GM03348 (cell line): ENCODE data around the gene SEMA3B.
A peak's percentile ranks its signal among the peaks of the same experiment; 100 is the strongest.
"Not testable (repeated sequence)": the region's sequence is repeated elsewhere in the genome, so short reads cannot be mapped to it uniquely, and the experiment has no call there.

ENCODE experiments used
- DNase-seq: peaks from one replicate; pipeline ENCODE4 v3.0.0; 2012; ENCODE audit warnings: low spot score

Gene SEMA3B

DNA sequence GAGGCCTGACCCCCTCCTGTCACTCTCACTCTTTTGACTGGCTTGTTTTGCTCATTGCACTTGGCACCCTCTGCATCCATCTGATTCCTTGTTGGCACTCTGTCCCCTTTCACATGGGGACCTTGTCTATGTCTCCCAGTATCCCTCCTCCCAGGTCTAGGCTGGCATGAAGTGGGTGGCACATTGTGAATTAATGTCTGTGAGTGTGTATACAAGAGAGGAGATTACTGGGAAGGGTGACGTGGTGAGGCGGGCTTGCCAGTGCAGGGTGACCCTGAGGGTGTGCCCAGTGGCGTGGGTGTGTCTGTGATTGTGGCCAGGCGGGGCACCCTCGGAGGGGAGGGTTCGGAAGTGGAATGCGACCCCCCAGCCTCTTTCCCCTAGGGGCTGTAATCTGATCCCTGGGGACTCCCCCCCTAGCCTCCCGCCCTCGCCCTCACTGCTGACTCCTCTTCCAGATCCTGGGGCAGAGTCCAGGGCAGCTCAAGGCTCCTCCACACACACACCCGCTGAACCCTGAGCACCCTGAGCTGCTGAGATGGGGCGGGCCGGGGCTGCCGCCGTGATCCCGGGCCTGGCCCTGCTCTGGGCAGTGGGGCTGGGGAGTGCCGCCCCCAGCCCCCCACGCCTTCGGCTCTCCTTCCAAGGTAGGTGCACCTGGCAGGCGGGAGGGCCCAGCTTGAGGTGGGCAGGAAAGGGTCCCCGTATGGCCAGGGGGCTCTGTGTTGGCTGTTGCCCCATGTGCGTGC is at the start of gene SEMA3B:
Gene SEMA3B, plus strand, starts transcription at position 445 of the 749 bp plus-strand sequence. Its CDS starts 94 bp downstream, at position 539.
- peak; percentile 79 for DNase-seq

DNA sequence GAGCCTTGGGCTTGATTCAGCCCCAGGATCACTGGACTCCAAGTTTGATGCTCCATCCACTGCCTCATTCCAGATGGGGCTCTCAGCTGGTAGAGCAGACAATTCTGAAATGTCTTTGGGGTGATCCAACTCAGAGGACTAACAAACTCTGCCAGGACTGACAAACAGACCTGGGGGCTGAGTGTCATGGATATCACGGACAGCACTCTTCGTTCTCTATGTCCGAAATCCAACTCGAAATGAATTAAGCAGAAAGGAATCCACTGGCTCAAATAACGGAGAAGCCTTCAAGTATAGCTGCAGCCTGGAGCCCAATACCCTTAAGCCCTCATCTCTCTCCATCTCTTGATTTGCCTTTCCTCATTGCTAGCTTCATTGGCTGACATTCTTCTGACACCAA is 49.7 kb upstream of the SEMA3B start:
- no peak for DNase-seq

- no peak for DNase-seq
These were observed 48.8 kb upstream of the SEMA3B start for GRCh38 chr3:50220109-50220508.

DNA sequence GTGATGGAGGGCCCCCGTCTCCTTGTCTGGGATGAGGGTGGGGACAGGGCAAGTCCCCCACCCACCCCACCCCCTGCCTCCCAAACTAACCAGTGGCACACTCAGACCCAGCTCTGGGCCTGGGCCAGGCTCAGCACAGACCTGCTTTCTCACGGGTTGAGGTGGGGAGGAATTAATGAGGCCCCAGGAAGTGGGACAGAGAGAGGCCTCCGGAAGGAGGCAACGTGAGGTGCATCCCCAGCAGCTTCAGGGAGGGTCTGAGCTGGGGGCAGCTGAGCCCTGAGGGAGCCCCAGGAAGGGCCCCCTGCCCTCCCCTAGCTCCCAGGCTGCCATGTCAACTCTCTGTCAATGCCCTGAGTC is 47.9 kb upstream of the SEMA3B start:
- DNase-seq, result no peak

DNA sequence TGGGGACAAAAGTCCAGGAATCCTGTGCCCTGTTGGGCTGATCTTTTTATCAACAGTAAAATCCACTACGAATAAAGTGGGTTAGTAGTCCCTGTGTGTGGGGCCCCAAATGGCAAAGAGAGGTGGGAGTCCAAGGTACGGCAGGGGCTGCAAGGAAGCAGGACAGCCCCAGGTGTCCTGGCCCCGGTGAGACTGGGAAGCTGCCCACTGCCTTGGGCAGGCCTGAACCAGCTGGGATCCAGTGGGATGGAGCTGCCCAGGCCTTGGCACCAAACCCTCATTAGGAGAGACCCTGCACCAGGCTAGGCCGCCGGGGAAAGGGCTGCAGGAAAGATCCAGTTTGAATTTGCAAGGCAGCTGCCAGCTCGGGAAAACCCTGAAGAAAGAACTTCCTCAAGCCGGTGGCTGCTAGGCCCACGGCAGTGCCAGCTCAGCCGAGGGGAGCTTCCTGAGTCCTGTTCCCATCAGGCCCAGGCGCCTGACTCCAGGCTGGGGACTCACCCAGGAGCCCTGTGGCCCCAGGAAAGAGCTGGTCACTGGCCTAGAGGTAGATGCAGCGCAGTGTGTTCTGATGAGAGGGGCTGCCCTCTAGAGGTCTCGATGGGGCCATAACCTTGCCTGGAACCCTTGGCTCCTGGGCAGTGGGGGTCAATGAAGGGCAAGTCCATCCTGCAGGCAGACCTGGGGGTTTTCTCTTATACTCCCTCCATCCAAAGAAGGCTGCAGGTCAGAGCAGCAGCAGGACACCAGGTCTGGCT is 47.4 kb upstream of the SEMA3B start:
- DNase-seq, result no peak

GRCh38 chr3:50222169-50222528 is 46.8 kb upstream of the SEMA3B start:
- DNase-seq, result no peak

GRCh38 chr3:50224639-50225038 is 44.3 kb upstream of the SEMA3B start:
- DNase-seq, result no peak

DNA sequence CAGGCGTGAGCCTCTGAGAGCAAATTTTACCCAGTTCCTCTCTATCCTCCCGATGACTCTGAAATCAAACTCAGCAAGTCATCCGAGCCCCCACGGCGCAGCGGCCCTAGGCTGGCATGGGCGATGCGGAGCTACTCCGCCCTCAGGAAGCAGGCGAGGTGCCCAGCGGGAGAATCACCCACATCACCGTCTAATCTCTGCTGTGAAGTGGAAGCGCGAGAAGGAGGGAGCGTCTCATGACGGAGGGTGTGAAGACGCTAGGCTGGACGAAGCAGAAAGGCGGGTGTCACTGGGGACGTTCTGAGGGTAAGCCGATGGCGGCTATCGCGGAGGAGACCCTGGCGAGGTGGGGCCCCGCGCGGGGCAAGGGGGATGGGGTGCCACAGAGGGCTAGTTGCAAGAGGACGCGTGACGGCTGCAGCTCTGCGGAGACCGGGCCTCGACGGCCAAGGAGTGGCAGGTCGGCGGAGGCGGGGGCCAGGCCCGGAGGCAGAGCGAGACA is 42.0 kb upstream of the SEMA3B start:
- DNase-seq, result peak; percentile 61

DNA sequence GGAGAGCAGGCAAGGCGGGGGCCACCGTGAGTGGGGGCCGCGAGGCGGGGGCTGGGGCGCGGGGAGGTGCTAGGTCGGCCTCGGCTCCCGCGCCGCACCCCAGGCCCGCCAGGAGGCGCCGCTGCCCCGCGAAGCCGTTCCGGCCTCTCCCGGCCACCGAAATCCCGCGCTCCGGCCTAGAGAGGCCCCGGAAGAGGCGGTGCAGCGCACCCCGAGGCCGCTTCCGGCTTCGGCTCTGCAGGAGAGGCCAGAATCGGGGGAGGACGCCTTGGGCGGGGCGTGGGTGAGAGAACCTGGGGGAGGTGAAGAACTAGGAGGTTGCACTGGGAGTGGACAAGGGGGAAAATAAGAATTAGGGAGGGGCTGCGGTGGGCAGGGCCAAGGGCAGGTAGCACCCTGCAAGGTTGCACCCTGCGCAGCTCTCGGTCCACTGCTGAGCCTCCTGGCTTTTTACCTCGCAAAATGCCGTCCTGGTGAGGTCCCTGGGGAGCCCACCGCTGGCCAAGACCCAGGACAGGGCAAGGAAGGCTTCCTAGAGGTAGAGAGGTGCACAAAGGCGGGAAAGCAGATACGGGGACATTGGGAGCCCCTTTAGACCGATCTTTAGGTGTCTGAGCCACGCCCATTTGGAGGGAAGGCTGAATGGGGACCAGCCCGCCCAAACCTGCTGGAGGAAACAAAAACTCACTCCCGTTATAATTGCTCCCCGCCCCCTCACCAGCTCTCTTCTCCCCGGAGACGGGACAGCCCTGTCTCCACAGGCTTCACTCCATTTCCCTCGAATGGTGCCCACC is 41.4 kb upstream of the SEMA3B start:
- peak; percentile 96 for DNase-seq

GRCh38 chr3:50228184-50228763 is 40.7 kb upstream of the SEMA3B start:
- not testable (repeated sequence) for DNase-seq

DNA sequence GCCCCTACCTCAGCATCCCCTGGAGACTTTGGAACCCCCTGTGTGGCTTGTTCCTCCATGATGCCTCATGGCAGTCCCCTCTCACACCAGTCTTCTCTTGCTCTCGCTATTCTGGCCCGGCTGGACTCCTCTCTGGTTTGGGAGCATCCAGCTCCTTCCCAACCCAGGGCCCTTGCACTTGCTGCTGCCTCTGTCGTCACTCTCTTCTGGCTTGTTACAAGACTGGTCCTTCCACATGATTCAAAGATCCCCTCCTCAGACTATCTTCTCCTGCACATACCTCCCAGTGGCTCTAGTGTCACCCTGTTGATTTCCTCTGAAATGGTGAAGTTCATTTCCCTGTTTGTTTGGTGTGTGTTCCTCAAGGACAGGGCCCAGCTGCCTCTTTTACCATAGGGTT is 39.5 kb upstream of the SEMA3B start:
- no peak for DNase-seq

DNA sequence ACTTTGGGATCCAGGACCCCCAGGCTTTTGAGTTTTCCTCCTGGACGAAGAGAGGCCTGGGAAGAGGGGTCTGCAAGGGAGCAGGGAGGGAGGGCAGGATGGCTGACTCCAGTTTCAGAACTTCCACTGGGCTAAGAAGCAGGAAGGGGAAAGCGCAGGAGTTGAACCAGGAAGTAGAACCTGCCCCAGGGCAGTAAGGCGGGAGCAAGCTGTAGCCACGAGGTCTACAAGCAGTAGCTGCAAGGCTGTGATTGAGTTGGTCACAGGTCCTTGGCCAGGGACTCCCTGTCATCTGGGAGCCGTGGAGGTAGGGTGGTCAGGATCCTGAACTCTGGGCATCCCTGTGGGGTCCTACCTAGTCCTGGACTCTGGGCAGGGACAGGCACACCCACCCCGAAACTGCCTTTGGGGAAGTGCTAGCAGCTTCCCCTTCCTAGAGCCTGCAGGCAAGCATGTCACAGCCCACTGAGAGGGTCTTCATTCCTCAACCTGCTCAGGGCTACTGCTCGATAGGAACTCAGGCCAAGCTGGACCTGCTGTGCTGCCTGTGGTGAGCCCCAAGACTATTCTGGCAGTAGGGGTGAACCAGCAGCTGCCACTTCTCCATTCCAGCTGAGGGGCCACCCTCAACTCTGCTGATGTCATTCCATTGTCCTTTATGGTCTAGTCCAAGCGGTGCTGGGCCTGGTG is 38.7 kb upstream of the SEMA3B start:
- no peak for DNase-seq

- DNase-seq, result no peak
These were observed 38.2 kb upstream of the SEMA3B start for GRCh38 chr3:50230794-50231125.

DNA sequence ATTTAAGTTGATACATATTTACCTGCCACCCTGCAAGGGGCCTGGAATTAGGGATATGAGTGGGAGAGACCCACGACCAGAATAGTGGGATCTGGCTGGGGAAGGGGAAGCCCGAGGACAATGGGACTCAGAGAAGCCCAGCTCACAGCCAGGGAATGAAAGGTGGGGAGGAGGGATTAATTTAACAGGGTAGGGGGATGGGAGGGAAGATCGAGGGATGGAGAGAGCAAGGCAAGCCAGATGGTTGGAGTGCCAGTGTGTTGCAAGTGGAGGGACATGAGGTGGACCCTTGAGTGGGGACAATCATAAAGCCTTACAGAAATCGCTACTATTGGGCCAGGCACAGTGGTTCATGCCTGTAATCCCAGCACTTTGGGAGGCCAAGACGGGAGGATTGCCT is 37.4 kb upstream of the SEMA3B start:
- no peak for DNase-seq

DNA sequence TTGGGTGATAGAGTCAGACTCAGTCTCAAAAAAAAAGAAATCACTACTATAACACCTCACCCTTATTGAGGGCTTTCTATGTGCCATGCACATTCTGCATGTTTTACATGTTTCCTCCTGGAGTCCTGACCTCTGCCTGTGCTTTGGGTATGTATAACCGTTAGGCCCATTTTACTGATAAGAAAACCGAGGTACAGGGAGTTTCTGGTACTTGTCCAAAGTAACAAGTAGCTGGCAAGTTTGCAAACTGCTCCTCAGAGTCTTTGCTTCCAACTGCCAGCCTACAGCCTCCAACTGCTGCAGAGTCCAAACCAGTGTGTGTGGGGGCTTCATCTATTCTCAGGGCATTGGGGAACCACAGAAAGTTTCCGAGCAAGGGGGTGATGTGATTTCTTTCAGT is 36.6 kb upstream of the SEMA3B start:
- no peak for DNase-seq

DNA sequence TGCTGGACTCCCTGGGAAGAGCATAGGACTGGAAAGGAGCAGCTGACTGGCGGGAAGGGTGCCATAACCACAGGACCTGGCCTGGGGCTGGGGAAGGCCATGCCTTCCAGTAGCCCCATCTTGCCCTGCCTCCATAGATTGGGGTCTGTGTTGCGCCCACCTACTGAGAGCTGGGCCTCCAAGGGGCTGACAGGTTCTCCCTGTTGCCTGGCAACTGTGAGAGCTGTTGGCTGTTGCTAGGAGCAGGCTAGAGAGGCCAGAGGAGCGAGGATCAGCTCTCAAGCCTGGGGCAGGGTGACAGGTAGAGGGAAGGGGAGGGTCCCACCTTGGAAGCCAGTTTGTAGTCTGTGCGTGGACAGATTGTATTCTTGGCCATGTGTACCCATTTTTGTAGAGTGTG is 35.8 kb upstream of the SEMA3B start:
- DNase-seq, result no peak

DNA sequence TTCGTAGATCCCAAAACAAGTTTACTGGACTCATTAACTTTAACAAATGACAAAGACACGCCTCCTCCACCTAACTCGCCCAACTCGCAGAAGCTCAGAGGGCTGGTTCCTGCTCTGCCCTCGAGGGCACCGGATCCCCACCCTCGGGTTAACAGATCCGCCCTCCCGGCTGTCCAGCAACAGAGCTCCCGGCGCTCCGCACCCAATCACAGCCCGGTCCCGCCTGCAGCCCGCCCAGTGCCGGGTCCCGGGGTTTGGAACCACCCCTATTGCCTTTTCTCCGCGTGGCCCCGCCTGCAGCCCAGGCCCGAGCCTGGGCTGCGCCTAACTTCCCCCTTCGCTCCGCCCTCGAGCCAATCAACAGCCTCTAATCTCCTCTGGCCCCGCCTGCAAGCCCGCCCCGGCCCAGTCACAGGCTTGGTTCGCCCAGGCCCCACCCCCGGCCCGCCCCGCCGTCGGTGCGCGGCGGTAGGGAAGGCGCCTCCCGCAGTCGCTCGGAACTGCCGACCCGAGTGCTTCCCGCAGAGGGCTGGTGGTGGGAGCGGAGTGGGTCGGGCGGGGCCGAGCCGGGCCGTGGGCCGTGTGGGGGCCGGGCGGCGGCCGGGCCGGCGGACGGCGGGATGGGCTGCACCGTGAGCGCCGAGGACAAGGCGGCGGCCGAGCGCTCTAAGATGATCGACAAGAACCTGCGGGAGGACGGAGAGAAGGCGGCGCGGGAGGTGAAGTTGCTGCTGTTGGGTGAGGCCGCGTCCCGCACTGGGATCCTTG is 33.0 kb upstream of the SEMA3B start, which contains the start of gene GNAI2:
Gene GNAI2, plus strand, starts transcription at position 489 of the 768 bp plus-strand sequence. Its CDS starts 132 bp downstream, at position 621.
- DNase-seq, result peak; percentile 99

DNA sequence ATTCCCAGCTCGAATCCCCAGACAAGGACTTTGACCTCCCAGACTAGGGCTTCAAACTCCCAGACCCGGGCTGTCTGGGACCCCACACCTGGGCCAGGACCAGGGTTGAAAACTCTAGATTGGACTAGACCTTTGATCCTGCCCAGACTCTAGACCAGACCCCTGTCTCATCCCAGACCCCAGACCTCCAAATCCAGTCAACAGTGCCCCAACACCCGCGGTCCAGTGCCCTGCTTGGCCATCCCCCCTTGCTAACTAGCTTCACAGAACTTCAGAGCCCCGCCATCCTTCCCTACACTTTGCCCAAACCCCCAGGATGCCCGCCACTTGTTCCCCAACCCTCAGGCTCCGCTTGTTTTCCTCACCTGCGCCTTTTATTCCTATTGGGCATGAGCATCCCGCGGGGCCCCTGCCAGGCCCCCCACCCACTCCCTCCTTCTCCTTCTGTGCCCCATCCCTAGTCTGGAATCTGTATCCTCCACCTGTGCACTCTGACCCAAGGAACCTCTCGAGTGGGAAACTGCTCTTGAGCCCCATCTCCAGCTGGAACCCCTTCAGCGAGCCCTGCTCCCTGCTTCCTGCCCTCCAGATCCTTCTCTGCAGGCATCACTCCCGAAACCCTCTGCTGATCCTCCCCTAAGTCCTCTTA is 32.3 kb upstream of the SEMA3B start:
- DNase-seq, result no peak

- peak; percentile 65 for DNase-seq
These were observed 31.8 kb upstream of the SEMA3B start for GRCh38 chr3:50237133-50237651.
